Omental fat pad (tissue), 4 donors: ENCODE data around the gene HAP1. TPM values are rescaled to one million over a fixed set of nuclear protein-coding genes. Genes with fewer than 3 reads are reported as not detected.

Experiments used
- ATAC-seq: fragments of 150-250 bp; one replicate; pipeline ENCODE4 v1.9.1; 2016; ENCODE audit warnings: mild to moderate bottlenecking, moderate library complexity; ENCODE audit not compliant: low FRiP score
- DNase-seq: peaks from one replicate; pipeline ENCODE4 v3.0.0-alpha.2; 2019; ENCODE audit warnings: low spot score
- CTCF ChIP-seq, 3 donors: fragments of 450-650 bp; IDR thresholded peaks; one replicate each; pipeline ENCODE4 v1.5.1; 2016 to 2017; ENCODE audit warnings: antibody characterized with exemption in 3 of 3, mild to moderate bottlenecking in 3 of 3, moderate library complexity in 2 of 3
- total RNA-seq, 4 donors: library from RNA; depleted of rRNA; stranded (reverse); fragments of >200 nt; gene quantifications; one replicate each; pipeline ENCODE4 v1.1.0, GENCODE V29; 2016

Gene HAP1
- total RNA-seq, 4 donors from 2014 or later = 0.47 to 1.1 TPM; not detected in 2

GRCh38 chr17:41697122-41697962, 37.1 kb downstream of the HAP1 start:
- no peak for TF ChIP-seq CTCF (IDR thresholded peaks at IDR 0.05)
- ATAC-seq (peak; percentile 67), DNase-seq (peak; percentile 43)

- peak in 1 of 3 donors; percentile 22 for TF ChIP-seq CTCF (IDR thresholded peaks at IDR 0.05)
- no peak for DNase-seq
- no peak for ATAC-seq
These were observed 38.3 kb downstream of the HAP1 start for GRCh38 chr17:41695954-41696757.

GRCh38 chr17:41695134-41695661, 39.2 kb downstream of the HAP1 start:
- TF ChIP-seq CTCF (IDR thresholded peaks at IDR 0.05) = no peak
- DNase-seq (no peak), ATAC-seq (no peak)

GRCh38 chr17:41692722-41693521, 41.5 kb downstream of the HAP1 start:
- no peak for DNase-seq
- no peak for ATAC-seq

GRCh38 chr17:41691031-41691777, 43.2 kb downstream of the HAP1 start:
- no peak for DNase-seq
- TF ChIP-seq CTCF (IDR thresholded peaks at IDR 0.05) = no peak
- ATAC-seq = no peak

More at GRCh38 chr17:41692722-41693521, 41.5 kb downstream of the HAP1 start:
- no peak for TF ChIP-seq CTCF (IDR thresholded peaks at IDR 0.05)

- DNase-seq = no peak
- no peak for ATAC-seq
- no peak for TF ChIP-seq CTCF (IDR thresholded peaks at IDR 0.05)
These were observed 43.9 kb downstream of the HAP1 start for GRCh38 chr17:41690497-41690896.
